ENCODE results near the gene APLN.

Gene APLN

DNA sequence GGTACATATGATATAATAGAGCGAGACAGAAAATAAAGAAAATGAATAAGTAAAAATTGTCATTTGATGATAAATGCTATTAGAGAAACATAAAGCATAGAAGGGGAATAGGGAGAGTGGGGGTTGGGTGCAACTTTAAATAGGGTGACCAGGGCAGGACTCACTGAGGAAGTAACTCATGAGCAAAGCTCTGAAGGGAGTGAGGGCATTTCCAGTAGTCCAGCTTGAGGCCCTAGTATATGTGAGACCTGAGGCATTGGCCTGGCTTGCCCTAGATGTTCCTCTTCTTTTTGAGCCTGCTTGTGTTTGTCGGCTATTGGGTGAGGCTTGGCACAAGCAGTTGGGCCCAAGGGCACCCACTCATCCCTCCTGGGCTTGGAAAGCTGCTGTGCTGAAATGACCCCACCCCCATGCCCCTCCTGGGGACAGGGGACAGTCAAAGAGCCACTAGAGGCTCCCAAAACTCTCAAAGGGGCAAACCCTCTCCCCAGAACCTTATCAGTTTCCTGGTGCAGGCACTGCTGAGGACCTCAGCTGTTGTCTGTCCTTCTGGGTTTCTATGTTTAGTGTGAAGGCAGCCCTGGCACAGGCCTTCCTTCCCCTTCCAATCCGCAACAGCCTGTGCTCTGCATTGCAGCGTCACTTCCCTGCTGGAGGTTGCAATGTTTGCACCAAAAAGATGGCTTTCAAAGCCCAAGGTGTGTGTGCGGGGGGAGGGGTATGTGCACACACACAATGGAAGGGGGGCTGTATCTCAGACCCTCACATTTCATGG lies 40.1 kb downstream of the APLN start:
- Histone ChIP-seq H3K36me3 (replicated peaks) (no peaks in the 10 kb centered on the region), H3K4me3 (no peak overlapping the region), H3K4me1 (no peaks in the 10 kb centered on the region), H3K9me3 (no peaks in the 10 kb centered on the region), H3K27me3 (ENCODE audit: low read depth) (no peaks in the 10 kb centered on the region)
- in situ Hi-C loops (cut with MboI; ENCODE audit: low sequenced_read_pairs), result loop anchor here (25.0 kb wide), 1 partner anchor 573 kb away; no protein-coding TSS in a partner anchor
- DNase-seq (ENCODE audit: low spot score in 2 of 2), result no peak

DNA sequence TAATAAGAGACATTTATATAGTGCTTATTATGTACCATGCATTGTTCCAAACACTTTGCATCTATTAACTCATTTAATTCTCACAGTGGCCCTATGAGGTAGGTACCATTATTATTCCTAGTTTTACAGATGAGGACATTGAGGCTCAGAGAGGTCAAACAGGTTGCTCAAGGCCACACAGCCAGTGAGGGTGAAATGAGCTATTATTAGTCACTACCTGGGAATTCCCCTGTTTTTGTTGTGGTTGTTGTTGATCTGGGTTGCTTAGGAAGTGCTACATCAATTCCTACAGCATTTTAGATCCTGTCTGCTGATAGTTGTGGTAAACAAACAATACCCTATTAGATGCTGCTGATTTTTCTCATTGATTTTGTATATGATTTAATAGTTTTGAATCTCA lies 41.2 kb downstream of the APLN start:
- in situ Hi-C loops (cut with MboI; ENCODE audit: low sequenced_read_pairs), result loop anchor here (25.0 kb wide), 1 partner anchor 574 kb away; no protein-coding TSS in a partner anchor
- H3K27me3 ChIP-seq (ENCODE audit: low read depth), result no peaks in the 10 kb centered on the region
- DNase-seq (ENCODE audit: low spot score in 2 of 2), result no peak
- no peaks in the 10 kb centered on the region for H3K4me1 ChIP-seq
- H3K4me3 ChIP-seq, result no peak overlapping the region
- no peaks in the 10 kb centered on the region for H3K9me3 ChIP-seq
- H3K36me3 ChIP-seq (replicated peaks), result no peaks in the 10 kb centered on the region

DNA sequence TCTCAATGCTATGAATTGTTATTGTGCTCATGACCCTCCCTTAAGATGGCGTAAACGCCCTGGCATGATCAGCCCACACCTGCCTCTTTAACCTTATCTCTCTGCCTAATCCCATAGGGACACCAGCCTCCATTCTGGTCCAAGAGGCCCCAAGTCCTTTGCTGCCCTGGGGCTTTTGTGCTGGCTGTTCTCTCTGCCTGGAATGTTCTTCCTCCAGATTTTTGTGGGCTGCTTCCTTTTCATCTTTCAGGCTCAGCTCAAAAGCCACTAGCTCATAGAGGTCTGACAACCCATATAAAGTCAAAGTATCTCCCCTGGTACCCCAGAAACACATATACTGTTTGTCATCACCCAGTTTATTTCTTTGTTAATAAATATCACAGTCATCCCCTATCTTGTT lies 42.4 kb downstream of the APLN start:
- H3K27me3 ChIP-seq (ENCODE audit: low read depth), result no peaks in the 10 kb centered on the region
- no peaks in the 10 kb centered on the region for H3K36me3 ChIP-seq (replicated peaks)
- H3K4me1 ChIP-seq, result no peaks in the 10 kb centered on the region
- DNase-seq (ENCODE audit: low spot score in 2 of 2), result no peak
- in situ Hi-C loops (cut with MboI; ENCODE audit: low sequenced_read_pairs), result loop anchor here (25.0 kb wide), 1 partner anchor 575 kb away; no protein-coding TSS in a partner anchor
- H3K4me3 ChIP-seq, result no peak overlapping the region
- no peaks in the 10 kb centered on the region for H3K9me3 ChIP-seq

DNA sequence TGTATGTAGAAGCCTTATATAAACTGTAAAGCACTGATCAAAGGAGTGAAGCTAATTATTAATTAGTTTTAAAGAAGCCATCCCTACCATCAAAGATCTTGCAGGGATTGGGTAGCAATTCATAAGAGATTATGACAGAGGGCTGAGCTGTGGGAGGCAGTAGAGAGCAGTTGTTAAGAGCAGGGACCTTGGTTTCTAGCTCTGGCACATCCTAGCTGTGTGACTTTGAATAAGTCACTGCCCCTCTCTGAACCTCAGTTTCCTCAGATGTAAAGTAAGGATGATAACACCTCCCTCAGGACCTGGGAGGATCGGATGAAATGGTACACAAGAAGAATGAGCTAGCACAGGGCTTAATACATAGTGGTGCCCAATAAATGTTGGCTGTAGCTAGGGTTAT lies 45.4 kb downstream of the APLN start:
- in situ Hi-C loops (cut with MboI; ENCODE audit: low sequenced_read_pairs), result loop anchor here (5.0 to 25.0 kb wide), 3 partner anchors 118 to 578 kb away; no protein-coding TSS in a partner anchor
- Histone ChIP-seq H3K4me3 (no peak overlapping the region), H3K36me3 (replicated peaks) (no peaks in the 10 kb centered on the region), H3K4me1 (peaks cover 7% of the 10 kb centered on the region), H3K9me3 (no peaks in the 10 kb centered on the region), H3K27me3 (ENCODE audit: low read depth) (no peaks in the 10 kb centered on the region)
- no peak for DNase-seq (ENCODE audit: low spot score in 2 of 2)

DNA sequence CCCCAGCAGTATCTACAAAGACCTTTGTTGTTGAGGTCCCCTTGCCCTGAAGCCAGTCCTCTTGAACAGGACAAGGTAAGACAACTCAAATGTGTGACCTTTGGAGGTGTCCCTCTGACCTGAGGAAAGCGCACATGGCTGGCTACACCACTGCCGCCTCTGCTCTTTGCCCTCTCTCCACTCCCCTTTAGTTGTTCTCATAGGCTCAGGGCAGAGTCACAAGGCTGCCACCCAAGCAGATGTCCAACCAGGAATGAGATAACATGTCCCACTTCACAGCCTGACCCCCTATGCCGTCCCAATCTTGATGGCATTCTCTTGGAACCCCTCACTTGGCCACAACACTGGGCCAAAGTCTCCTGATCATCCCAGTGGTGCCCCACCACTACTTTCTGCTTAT lies 46.3 kb downstream of the APLN start:
- Histone ChIP-seq H3K4me1 (peaks cover 13% of the 10 kb centered on the region), H3K9me3 (no peaks in the 10 kb centered on the region), H3K27me3 (ENCODE audit: low read depth) (no peaks in the 10 kb centered on the region), H3K36me3 (replicated peaks) (no peaks in the 10 kb centered on the region), H3K4me3 (no peak overlapping the region)
- no peak for DNase-seq (ENCODE audit: low spot score in 2 of 2)
- in situ Hi-C loops (cut with MboI; ENCODE audit: low sequenced_read_pairs), result loop anchor here (5.0 to 25.0 kb wide), 3 partner anchors 119 to 579 kb away; no protein-coding TSS in a partner anchor

DNA sequence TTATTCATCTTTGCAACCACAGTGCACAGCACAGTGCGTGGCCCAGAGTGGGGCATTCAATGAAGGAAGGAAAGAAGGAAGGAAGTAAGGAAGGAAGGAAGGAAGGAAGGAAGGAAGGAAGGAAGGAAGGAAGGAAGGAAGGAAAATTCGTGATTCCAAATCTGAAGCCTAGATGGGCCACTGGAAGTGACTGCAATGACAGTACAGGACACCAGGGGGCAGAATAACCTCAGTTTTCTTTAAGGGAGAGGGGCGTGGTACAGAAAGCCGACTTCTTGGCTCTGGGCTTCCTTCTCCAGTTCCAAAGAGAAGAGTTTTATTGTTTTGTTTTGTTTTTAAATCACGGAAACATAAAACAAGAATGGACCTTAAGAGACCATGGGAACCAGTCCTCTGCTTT lies 47.8 kb downstream of the APLN start:
- in situ Hi-C loops (cut with MboI; ENCODE audit: low sequenced_read_pairs), result loop anchor here (5.0 to 25.0 kb wide), 3 partner anchors 120 to 580 kb away; no protein-coding TSS in a partner anchor
- DNase-seq (ENCODE audit: low spot score in 2 of 2), result peak; percentile 59 to 82
- no peak overlapping the region for H3K4me3 ChIP-seq
- H3K9me3 ChIP-seq, result no peaks in the 10 kb centered on the region
- H3K27me3 ChIP-seq (ENCODE audit: low read depth), result no peaks in the 10 kb centered on the region
- peaks cover 13% of the 10 kb centered on the region for H3K4me1 ChIP-seq
- no peaks in the 10 kb centered on the region for H3K36me3 ChIP-seq (replicated peaks)

DNA sequence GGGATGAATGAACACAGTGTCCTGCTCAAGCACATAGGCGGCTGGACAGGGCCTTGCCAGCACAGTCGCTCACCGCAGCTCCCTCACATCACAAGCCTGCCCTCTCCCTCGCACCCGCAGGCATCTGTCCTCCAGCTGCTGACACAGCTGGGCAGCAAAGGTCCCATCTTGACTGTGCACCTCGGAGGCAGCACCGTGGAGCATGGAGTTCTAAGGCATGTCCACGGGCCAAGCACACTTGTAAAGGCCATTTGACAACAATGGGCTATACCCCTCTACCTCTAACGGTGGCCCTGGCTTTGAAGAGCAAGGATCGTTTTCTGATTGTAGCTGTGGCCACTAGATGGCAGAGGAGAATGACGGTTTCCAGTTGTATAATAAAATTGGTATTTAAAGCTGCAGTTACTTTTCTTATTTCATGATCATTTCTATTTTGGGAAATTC lies 53.8 kb downstream of the APLN start:
- peaks cover 13% of the 10 kb centered on the region for H3K4me1 ChIP-seq
- H3K4me3 ChIP-seq, result no peak overlapping the region
- in situ Hi-C loops (cut with MboI; ENCODE audit: low sequenced_read_pairs), result loop anchor here (5.0 to 25.0 kb wide), 3 partner anchors 224 to 586 kb away; no protein-coding TSS in a partner anchor
- no peaks in the 10 kb centered on the region for H3K27me3 ChIP-seq (ENCODE audit: low read depth)
- DNase-seq (ENCODE audit: low spot score in 2 of 2), result peak; percentile 32 to 48
- peaks cover 4% of the 10 kb centered on the region for H3K36me3 ChIP-seq (replicated peaks)
- H3K9me3 ChIP-seq, result no peaks in the 10 kb centered on the region

DNA sequence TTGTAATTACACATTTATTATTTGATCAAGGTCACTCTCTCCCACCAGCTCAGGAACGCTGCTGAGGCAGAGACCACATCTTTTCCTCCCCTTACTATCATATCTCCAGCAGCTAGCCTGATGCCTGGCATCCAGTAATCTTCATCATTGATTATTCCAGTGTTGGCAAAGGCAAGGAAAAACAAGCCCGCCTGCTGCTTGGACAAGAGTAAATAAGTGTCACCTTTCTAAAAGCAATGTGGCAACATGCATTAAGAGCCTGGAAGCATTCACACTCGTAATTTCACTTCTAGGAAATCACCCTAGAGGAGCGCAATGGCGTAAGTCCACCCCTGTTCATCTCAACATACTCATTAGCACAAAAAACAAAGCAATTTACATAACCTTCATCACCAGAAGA lies 54.8 kb downstream of the APLN start:
- no peaks in the 10 kb centered on the region for H3K27me3 ChIP-seq (ENCODE audit: low read depth)
- no peaks in the 10 kb centered on the region for H3K9me3 ChIP-seq
- in situ Hi-C loops (cut with MboI; ENCODE audit: low sequenced_read_pairs), result loop anchor here (5.0 to 25.0 kb wide), 3 partner anchors 225 to 587 kb away; no protein-coding TSS in a partner anchor
- H3K36me3 ChIP-seq (replicated peaks), result peaks cover 4% of the 10 kb centered on the region
- peaks cover 10% of the 10 kb centered on the region for H3K4me1 ChIP-seq
- DNase-seq (ENCODE audit: low spot score in 2 of 2), result no peak
- H3K4me3 ChIP-seq, result no peak overlapping the region

DNA sequence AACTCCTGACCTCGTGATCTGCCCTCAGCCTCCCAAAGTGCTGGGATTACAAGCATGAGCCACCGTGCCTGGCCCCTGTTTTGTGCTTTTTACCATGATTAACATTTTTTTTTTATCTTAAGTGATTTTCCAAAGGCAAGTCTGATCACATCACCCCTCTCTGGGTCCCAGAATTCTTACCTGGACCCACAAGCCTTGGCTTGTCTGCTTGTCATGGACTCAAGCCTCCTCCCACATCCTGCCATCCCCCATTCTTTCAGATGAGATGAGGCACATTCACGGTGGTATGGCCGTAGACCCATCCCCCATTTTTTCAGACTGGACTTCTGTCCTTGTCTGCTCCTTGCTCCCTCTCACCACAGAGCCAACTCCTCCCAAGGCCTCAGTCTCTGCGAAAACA lies 55.3 kb downstream of the APLN start:
- Histone ChIP-seq H3K36me3 (replicated peaks) (peaks cover 4% of the 10 kb centered on the region), H3K27me3 (ENCODE audit: low read depth) (no peaks in the 10 kb centered on the region), H3K4me1 (peaks cover 8% of the 10 kb centered on the region), H3K4me3 (no peak overlapping the region), H3K9me3 (no peaks in the 10 kb centered on the region)
- in situ Hi-C loops (cut with MboI; ENCODE audit: low sequenced_read_pairs), result no loop called here
- DNase-seq (ENCODE audit: low spot score in 2 of 2), result no peak

DNA sequence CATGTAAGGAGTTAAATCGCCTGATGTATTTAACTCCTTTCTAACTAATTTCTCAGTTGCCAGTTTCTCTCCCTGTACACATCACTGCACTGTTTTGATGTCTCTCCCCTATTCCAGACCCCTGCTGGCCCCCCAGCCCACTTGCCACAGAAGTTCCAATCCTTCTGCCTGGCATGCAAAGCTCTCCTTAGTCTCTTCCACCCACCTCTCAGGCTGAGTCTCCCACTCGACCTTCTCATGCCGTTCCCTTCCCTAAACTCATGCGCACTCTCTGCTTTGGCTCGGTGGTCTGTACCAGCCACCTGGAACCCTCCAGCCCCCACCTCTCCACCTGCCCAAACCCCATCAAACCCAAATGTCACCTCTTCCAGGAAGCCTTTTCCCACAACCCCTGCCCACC lies 56.9 kb downstream of the APLN start:
- Histone ChIP-seq H3K4me1 (no peaks in the 10 kb centered on the region), H3K27me3 (ENCODE audit: low read depth) (no peaks in the 10 kb centered on the region), H3K9me3 (no peaks in the 10 kb centered on the region), H3K36me3 (replicated peaks) (peaks cover 11% of the 10 kb centered on the region), H3K4me3 (no peak overlapping the region)
- no peak for DNase-seq (ENCODE audit: low spot score in 2 of 2)
- in situ Hi-C loops (cut with MboI; ENCODE audit: low sequenced_read_pairs), result no loop called here

DNA sequence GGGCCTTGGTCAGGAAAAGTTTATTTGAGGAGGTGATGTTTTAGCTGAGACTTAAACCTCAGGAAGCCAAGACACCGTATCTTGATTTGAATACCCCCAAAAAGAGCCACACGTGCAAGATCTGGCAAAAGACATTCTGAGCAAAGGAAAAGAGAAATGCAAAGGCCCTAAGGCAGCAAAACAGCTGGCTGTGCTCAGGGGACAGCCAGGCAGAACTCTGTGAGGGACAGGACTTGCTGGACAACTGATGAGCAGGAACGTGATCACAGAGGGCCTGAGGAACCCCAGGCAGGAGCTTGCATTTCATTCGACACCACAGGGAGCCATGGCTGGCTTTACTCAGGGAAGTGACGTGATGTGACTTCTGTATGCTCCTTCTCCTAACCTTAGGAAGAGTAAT lies 58.7 kb downstream of the APLN start:
- Histone ChIP-seq H3K9me3 (no peaks in the 10 kb centered on the region), H3K4me3 (no peak overlapping the region), H3K27me3 (ENCODE audit: low read depth) (no peaks in the 10 kb centered on the region), H3K36me3 (replicated peaks) (peaks cover 29% of the 10 kb centered on the region), H3K4me1 (no peaks in the 10 kb centered on the region)
- in situ Hi-C loops (cut with MboI; ENCODE audit: low sequenced_read_pairs), result no loop called here
- no peak for DNase-seq (ENCODE audit: low spot score in 2 of 2)
